ENCODE measurements around the gene F7.

GRCh38 chr13:113119822-113120189, 14.2 kb downstream of the F7 start:
- TF ChIP-seq CTCF (IDR thresholded peaks at IDR 0.05) (no peak), POLR2A (IDR thresholded peaks at IDR 0.05) (no peak)
